Erythroblast (primary cell): Measurements from ENCODE around the gene ZNF248.

ENCODE experiments used
- GATA1 ChIP-seq: IDR thresholded peaks from 2 replicates; pipeline ENCODE4 v1.6.1; 2011; ENCODE audit warnings: low read depth, mild to moderate bottlenecking, control low read depth, low read length, moderate library complexity
- POLR2A ChIP-seq: IDR thresholded peaks from 2 replicates; pipeline ENCODE4 v1.6.1; 2011; ENCODE audit warnings: mild to moderate bottlenecking, low read length

DNA sequence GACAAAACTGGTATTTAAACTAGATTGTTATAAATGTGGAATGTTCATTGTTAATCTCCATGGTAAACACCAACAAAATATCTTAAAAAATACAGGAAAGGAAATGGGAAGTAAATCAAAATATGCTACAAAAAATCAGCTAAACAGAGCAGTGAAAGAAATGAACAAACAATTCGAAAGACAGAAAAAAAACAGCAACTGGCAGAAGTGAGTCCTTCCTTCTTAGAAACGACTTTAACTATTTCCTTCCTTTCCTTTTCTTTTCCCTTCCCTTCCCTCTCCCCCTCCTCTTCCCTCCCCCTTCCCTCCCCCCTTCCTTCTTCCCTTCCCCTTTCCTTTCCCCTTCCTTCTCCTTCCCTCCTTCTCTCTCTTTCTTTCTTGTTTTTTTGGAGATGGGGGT lies 12.8 kb downstream of the ZNF248 start:
- TF ChIP-seq POLR2A (no peak), GATA1 (no peak)
